GM21515 (cell line): ENCODE results near the gene TAS1R1.
A peak's percentile ranks its signal among the peaks of the same experiment; 100 is the strongest.
"Not testable (repeated sequence)": the region's sequence is repeated elsewhere in the genome, so short reads cannot be mapped to it uniquely, and the experiment has no call there.

Experiments used
- ATAC-seq: cut with Tn5 transposase; IDR thresholded peaks from one replicate; pipeline ENCODE4 v1.9.1; 2021; ENCODE audit not compliant: unreplicated experiment

The TAS1R1 gene

DNA sequence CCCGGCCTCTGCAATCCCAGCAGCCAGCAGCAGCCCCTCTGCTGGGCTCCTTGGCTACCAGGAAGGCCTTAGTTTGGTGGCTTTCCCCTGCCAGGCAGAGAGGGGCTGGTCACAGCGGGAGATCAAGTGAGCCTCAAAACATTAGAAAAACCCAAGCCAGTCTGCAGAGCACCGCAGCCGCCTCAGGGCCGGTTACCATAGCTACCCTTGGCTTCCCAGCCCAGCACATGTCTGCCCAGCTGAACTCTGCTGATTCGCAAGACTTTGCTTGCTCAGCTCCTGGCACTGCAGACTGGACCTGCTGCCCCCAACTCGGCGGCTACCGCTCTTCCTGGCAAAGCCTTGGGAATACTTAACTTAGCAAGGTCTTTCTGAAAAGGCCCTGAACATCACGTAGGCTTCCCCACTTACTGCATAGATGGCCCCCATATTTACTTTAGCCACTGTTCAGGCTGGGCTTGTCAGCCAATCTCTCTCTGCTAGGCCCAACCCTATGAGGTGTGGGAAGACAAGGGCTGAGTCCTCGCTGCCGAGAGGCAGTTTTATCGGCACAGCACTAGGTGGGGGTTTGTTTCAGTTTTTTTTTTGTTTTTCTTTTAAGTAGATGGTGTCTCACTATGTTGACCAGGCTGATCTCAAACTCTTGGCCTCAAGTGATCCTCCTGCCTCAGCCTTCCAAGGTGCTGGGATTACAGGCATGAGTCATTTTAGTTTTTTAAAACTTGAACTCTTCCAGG, 35.0 kb upstream of the TAS1R1 start:
- ATAC-seq: no peak

DNA sequence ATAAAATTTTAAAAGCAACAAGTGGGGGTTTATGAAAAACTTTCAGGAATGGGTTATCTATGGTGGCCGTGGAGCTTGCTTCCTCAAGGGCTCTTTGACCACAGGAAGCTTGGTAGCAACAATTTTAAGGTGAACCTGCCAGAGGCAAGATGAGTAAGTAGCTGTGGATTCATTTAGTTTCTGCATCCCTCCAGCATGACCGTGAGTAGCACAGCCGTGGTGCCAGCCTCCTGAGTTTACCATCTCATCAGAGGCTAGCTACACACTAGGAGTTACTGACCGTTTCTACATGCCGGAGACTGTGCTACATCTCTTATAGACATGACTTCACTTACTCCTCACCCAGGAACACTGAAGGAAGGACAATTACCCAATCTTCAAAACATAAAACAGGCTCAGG, 33.6 kb upstream of the TAS1R1 start:
- no peak for ATAC-seq

GRCh38 chr1:6523566-6523965, 31.5 kb upstream of the TAS1R1 start:
- no peak for ATAC-seq

DNA sequence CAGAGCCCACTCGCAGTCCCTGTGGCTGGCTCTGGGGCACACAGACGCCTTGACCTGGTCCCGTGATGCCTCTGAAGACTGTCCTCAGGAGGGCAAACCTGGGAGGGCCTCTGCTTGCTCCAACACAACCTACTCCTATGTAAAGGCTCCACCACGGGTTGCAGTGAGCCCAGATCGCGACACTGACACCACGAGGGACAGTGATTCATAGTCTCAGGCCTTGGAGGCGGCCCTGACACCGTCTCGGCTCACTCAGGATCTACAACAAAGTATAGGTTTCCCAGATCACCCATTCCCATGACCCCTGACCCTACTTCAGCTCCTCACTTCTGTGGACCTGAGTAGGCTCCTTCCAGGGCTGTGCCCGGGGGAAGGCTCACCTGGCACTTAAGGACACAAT, 28.8 kb upstream of the TAS1R1 start:
- ATAC-seq: no peak

DNA sequence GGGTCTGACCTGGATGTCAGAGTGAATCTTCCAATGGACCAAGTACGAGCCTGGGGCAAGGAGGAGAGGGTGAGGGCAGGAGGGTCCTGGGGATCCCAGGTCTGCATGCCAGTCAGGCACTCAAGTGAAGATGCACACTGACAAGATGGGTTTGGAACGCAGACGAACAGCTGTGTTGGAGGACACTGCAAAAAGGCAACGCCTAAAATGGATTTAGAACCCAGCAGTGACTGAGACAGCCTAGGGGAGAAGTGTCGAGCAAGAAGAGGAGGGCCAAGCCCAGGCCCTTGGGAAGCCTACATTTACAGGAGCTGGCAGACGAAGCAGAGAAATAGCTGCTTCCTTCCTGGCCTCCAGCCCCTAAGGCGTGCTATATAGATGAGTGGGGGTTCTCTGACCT, 26.6 kb upstream of the TAS1R1 start:
- ATAC-seq: no peak

DNA sequence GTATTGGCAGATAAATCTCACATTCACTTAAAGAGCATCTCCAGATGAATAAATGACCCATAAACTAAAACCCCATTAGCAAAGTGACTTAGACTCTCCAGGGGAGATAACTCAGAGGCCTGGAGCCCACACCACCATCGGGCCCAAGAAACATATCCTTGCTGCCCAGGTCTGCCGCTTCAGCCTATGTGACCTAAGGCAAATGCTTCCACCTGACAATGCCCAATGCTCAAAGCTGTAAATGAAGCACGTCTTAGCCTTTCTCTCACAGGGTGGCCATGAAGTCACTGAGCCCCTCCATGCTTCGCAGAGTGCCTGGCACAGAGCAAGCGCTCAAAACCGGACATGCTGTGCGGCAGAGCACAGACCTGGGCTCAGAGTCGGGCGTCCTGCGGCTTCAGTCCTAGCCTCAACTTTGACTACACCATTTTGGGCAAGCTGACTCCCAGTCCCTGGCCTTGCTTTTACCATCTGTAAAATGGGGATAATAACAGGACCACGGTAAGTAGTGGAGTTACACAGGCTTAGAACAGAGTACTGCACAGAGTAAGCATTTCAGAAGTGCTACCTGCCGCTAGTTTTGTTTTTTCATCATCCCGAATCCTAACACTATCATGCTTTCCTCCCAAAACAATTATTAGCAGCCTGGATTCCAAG, 24.5 kb upstream of the TAS1R1 start:
- ATAC-seq: no peak

- ATAC-seq: no peak
Measured at GRCh38 chr1:6531996-6532395, 23.1 kb upstream of the TAS1R1 start.

DNA sequence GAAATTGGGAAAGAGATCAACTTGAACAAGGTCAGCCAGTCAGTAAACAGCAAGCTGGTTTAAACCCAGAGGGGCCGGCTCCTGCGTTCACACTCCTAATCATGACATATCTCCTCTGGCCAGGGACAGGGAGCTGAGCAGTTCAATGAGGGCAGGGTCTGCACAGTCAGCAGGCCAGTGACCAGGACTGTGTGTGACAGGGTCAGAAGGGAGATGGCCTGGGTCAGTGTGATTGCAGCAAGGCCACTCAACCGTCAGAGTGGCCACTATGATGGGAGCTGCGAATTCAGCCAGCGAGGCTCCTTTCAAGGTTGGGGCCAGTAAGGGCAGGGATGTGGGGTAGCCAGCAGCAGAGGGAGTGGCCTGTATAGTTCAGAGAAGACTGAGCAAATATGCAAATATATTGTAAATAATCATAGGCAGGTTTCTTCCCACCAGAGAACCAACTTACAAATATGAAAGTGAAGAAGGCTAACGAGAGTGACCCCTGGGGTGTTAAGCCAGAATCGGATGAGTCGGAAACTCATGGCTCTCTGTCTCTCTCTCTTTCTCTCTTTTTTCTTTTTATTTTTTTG, 20.8 kb upstream of the TAS1R1 start:
- ATAC-seq: no peak

GRCh38 chr1:6535214-6535613, 19.9 kb upstream of the TAS1R1 start:
- no peak for ATAC-seq

GRCh38 chr1:6536291-6536690, 18.8 kb upstream of the TAS1R1 start:
- no peak for ATAC-seq

DNA sequence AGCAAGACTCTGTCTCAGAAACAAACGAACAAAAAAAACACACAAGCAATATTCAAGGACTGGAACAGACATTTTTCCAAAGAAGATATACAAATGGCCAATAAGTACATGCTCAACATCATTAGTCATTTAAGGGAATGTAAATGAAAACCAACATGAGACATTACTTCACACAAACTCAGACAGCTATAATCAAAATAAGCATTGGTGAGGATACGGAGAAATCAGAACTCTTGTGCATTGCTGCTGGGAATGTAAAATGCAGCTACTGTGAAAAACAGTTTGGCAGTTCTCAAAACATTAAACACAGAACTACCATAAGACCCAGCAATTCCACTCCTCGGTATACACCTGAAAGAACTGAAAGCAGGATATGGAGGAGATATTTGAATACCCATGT, 16.2 kb upstream of the TAS1R1 start:
- no peak for ATAC-seq

DNA sequence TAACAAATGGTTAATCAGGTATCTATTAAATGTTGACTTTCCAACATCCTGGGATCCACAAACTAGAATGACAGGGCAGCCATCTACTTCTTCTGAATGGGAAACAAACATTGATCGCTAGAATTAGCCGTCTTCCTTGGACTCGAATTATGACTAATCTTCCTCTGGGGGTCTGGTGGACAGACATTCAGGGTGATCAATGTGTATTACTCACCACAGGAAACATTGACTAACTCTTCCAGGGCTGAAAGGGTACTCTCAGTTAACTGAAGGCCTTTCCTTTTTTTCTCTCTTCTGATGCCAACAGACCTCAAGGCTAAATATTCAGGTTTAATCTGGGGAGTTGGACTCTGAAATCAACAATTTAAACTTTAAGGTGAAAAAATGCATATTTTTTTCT, 10.3 kb upstream of the TAS1R1 start:
- no peak for ATAC-seq

- ATAC-seq: no peak
Measured at GRCh38 chr1:6545276-6546112, 9.6 kb upstream of the TAS1R1 start.

DNA sequence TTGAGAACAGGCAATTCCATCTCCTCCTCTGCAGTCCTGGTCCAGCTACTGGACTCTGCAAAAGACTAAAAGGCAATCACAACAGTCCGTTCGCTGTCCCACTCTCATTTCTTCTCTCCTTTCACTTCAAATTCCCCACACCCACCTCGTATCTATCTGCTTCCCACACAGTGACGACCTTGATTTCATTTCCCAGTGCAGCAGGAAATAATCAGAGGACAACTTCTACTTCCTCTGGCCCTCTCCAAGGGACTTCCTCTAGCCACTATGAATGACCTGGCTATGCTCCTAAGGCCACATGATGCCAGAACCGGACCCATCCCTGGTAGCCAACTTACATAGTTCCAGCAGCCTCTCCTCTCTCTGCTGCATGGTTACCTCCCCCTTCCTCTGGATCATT, 8.8 kb upstream of the TAS1R1 start:
- ATAC-seq: no peak

DNA sequence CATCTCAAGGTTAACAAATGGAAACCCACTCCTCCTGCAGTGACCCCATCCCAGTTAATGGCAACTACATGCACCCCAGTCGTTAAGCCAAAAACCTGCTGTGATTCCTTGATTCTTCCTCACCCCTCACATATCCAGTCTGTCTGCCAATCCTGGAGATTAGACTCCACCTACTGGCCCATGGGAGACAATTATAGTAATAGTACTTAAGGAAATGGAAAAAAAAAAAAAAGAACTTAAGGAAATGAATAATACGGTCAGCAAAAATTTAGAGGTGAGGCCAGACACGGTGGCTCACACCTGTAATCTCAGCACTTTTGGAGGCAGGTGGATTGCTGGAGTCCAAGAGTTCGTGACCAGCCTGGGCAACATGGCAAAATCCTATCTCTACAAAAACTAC, 7.8 kb upstream of the TAS1R1 start:
- ATAC-seq: no peak

DNA sequence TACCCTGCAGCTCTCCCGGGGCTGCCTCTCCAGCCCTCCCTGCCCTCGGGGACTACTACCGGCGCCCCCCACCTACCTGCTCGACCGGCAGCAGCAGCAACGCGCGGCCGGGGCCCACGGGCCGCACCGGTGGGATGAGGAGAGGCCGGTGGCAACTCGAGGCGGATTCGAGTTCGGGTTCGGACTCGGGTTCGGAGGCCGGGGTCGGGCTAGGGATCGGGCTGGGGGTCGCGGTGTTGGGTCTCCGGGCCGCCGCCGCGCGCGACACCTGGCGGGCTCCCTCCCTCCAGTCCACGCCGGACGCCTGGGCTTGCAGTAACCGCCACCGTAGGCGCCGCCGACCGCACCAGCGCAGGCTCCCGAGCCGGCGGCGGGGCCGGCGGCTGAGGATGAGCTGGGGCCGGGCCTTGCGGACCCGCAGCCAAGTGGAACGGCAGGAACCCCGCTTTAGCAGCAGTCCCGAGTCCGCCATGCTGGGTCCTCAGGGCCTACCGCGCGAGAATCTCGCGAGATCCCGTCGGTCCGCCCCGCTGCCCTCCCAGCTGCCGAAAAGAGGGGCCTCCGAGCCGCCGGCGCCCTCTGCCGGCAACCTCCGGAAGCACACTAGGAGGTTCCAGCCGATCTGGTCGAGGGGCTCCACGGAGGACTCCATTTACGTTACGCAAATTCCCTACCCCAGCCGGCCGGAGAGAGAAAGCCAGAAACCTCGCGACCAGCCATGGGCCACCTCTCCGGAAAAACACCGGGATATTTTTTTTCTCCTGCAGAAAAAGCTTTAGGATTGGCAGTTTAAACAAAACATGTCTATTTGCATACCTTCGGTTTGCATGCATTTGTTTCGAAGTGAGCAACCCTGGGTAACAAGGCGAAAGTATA, 838 bp upstream of the TAS1R1 start, which contains the start of gene NOL9:
Gene NOL9, minus strand, starts transcription at position 483 of the 876 bp plus-strand sequence. Its CDS starts 11 bp downstream, at position 472.
- ATAC-seq: peak; percentile 96

DNA sequence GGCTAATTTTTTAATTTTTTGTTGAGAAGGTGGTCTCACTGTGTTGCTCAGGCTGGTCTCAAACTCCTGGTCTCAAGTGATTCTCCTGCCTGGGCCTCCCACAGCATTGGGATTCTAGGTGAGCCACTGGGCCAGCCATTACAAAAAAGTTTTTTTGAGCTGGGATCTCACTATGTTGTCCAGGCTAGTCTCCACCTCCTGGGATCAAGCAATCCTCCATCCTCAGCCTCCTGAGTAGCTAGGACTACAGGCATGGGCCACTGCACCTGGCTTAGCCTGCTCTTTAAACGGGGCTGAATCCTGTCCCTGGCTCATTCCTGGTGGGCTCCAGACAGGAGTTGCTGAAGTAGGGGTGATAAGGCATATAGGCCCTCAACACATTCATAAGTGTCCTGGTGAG, 2.5 kb downstream of the TAS1R1 start:
- no peak for ATAC-seq

GRCh38 chr1:6559161-6559560, 4.1 kb downstream of the TAS1R1 start:
- ATAC-seq: not testable (repeated sequence)

DNA sequence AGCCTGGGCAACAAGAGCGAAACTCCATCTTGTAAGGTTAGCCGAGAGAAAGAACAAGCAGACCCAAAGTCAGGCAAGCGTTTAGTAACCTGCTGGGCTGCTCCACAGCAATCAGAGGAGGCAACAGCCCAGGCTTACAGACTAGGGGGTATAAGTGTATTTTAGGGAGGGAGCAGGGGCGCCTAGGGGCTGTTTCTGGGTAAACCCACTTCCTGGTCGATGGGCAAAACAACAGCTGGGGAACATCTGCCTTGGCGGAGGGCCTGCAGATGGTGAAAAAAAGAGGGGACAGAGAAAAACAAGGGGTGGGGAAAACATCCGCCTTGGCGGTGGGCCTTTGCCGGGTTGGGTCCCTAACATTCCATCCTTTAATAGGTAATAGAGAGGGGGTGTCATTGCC, 5.2 kb downstream of the TAS1R1 start:
- no peak for ATAC-seq

GRCh38 chr1:6569033-6569432, 13.9 kb downstream of the TAS1R1 start:
- no peak for ATAC-seq

DNA sequence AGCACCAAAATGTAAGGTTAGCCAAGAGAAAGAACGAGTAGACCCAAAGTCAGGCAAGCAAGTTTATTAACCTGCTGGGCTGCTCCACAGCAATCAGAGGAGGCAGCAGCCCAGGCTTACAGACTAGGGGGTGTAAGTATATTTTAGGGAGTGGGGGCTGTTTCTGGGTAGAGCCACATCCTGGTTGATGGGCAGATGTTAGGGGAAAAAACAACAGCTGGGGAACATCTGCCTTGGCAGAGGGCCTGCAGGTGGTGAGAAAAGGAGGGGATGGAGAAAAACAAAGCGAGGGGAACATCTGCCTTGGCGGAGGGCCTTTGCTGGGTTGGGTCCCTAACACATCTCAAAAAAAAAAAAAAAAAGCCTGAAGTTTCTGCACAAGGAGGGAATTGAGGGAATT, 15.0 kb downstream of the TAS1R1 start:
- ATAC-seq: no peak
